Hepatocyte (in vitro differentiated cells): Measurements from ENCODE around the gene RANGRF. TPM values are rescaled to one million over a fixed set of nuclear protein-coding genes. Genes with fewer than 3 reads are reported as not detected.

ENCODE experiments used
- DNase-seq: peaks from one replicate; pipeline ENCODE4 v3.0.0-alpha.2; 2016; ENCODE audit warnings: low spot score
- H2AFZ ChIP-seq: fragments of 200-600 bp; sonication (generic); 2 replicates; pipeline ENCODE4 v1.6.0; 2016; ENCODE audit warnings: antibody characterized with exemption, mild to moderate bottlenecking
- H3K27ac ChIP-seq: fragments of 200-600 bp; sonication (generic); 2 replicates; pipeline ENCODE4 v1.5.1; 2016; ENCODE audit warnings: mild to moderate bottlenecking
- H3K27me3 ChIP-seq: fragments of 200-600 bp; sonication (generic); 2 replicates; pipeline ENCODE4 v1.6.1; 2016
- H3K36me3 ChIP-seq: fragments of 200-600 bp; sonication (generic); replicated peaks from 2 replicates; pipeline ENCODE4 v1.5.1; 2016; ENCODE audit warnings: low read depth; ENCODE audit not compliant: insufficient read depth
- H3K4me1 ChIP-seq: fragments of 200-600 bp; sonication (generic); 2 replicates; pipeline ENCODE4 v1.5.1; 2016; ENCODE audit warnings: mild to moderate bottlenecking, moderate library complexity; ENCODE audit not compliant: insufficient read depth
- H3K4me2 ChIP-seq: fragments of 200-600 bp; sonication (generic); 2 replicates; pipeline ENCODE4 v1.6.0; 2016
- H3K4me3 ChIP-seq: fragments of 200-600 bp; sonication (generic); 2 replicates; pipeline ENCODE4 v1.5.1; 2016; ENCODE audit warnings: mild to moderate bottlenecking
- H3K79me2 ChIP-seq: fragments of 200-600 bp; sonication (generic); 2 replicates; pipeline ENCODE4 v1.6.0; 2017; ENCODE audit warnings: mild to moderate bottlenecking
- H3K9me2 ChIP-seq: fragments of 200-600 bp; sonication (generic); replicated peaks from 2 replicates; pipeline ENCODE4 v1.6.0; 2017; ENCODE audit warnings: mild to moderate bottlenecking; ENCODE audit not compliant: insufficient read depth
- H3K9me3 ChIP-seq: fragments of 200-600 bp; sonication (generic); 2 replicates; pipeline ENCODE4 v1.5.1; 2016; ENCODE audit warnings: low read depth, mild to moderate bottlenecking
- H4K20me1 ChIP-seq: fragments of 200-600 bp; sonication (generic); 2 replicates; pipeline ENCODE4 v1.6.0; 2016; ENCODE audit warnings: mild to moderate bottlenecking; ENCODE audit not compliant: insufficient read depth, poor library complexity, severe bottlenecking
- EZH2 ChIP-seq: fragments of 200-600 bp; sonication (generic); IDR thresholded peaks from 2 replicates; pipeline ENCODE4 v1.6.1; 2016; ENCODE audit warnings: antibody characterized with exemption, mild to moderate bottlenecking, borderline replicate concordance
- EZH2phosphoT487 ChIP-seq: fragments of 200-600 bp; sonication (generic); IDR thresholded peaks from one replicate; pipeline ENCODE4 v1.6.1; 2018; ENCODE audit warnings: antibody characterized with exemption, mild to moderate bottlenecking, low read depth, moderate library complexity; ENCODE audit not compliant: unreplicated experiment, severe bottlenecking
- WGBS: methylation state at CpG from one replicate; pipeline ENCODE4 v1.1.6; 2016; ENCODE audit warnings: low lambda C conversion rate; ENCODE audit errors: missing lambda C conversion rate; 5-methylcytosine and 5-hydroxymethylcytosine counted together
- polyA plus RNA-seq: library from polyadenylated mRNA; unstranded; fragments of >200 nt; fragmentation: Nextera tagmentation; extraction: Ambion mirVana; gene quantifications from 2 replicates; pipeline ENCODE4 v1.2.1, GENCODE V29; 2016
- total RNA-seq: library from RNA; depleted of rRNA; stranded (reverse); fragments of >200 nt; gene quantifications from 2 replicates; pipeline ENCODE4 v1.2.3, GENCODE V29; 2014
- TF ChIP-seq, protein P1 (sequence below): fragments of 200-600 bp; sonication (generic); IDR thresholded peaks from 2 replicates; pipeline ENCODE4 v1.5.1; 2016; ENCODE audit warnings: antibody characterized with exemption, mild to moderate bottlenecking; ENCODE audit not compliant: poor library complexity

The RANGRF gene
- total and polyA plus RNA-seq, 2 experiments from 2014 or later = 7.9 to 41.9 TPM

- 96% methylated on average over 9 of the region's 9 CpGs for WGBS
- no peaks in the 10 kb centered on the region for H3K9me2 ChIP-seq
- H3K27me3 ChIP-seq = no peaks in the 10 kb centered on the region
- no peaks in the 10 kb centered on the region for H4K20me1 ChIP-seq
- peak overlapping the region; percentile 91 for H3K4me2 ChIP-seq
- DNase-seq = no peak
- peaks cover 4% of the 10 kb centered on the region for H3K79me2 ChIP-seq
- TF ChIP-seq, protein P1, sequence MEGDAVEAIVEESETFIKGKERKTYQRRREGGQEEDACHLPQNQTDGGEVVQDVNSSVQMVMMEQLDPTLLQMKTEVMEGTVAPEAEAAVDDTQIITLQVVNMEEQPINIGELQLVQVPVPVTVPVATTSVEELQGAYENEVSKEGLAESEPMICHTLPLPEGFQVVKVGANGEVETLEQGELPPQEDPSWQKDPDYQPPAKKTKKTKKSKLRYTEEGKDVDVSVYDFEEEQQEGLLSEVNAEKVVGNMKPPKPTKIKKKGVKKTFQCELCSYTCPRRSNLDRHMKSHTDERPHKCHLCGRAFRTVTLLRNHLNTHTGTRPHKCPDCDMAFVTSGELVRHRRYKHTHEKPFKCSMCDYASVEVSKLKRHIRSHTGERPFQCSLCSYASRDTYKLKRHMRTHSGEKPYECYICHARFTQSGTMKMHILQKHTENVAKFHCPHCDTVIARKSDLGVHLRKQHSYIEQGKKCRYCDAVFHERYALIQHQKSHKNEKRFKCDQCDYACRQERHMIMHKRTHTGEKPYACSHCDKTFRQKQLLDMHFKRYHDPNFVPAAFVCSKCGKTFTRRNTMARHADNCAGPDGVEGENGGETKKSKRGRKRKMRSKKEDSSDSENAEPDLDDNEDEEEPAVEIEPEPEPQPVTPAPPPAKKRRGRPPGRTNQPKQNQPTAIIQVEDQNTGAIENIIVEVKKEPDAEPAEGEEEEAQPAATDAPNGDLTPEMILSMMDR = no peak
- no peaks in the 10 kb centered on the region for H3K36me3 ChIP-seq
- no peak overlapping the region for H3K4me3 ChIP-seq
- H3K4me1 ChIP-seq = peaks cover 7% of the 10 kb centered on the region
- H3K27ac ChIP-seq = no peak overlapping the region
- no peak overlapping the region for H2AFZ ChIP-seq
- H3K9me3 ChIP-seq = no peaks in the 10 kb centered on the region
Measured at GRCh38 chr17:8294361-8294760, 5.9 kb downstream of the RANGRF start.

- 13% methylated on average over 15 of the region's 15 CpGs for WGBS
- no peak for TF ChIP-seq EZH2
- no peak for TF ChIP-seq EZH2phosphoT487
- TF ChIP-seq, protein P1 = no peak
- H3K27me3 ChIP-seq = no peaks in the 10 kb centered on the region
- H3K36me3 ChIP-seq = no peaks in the 10 kb centered on the region
- no peaks in the 10 kb centered on the region for H3K9me3 ChIP-seq
- peaks cover 1% of the 10 kb centered on the region for H3K79me2 ChIP-seq
- peak overlapping the region; percentile 86 for H3K27ac ChIP-seq
- peak overlapping the region; percentile 26 for H3K4me3 ChIP-seq
- H4K20me1 ChIP-seq = no peaks in the 10 kb centered on the region
- peak overlapping the region; percentile 96 for H2AFZ ChIP-seq
- H3K9me2 ChIP-seq = no peaks in the 10 kb centered on the region
- H3K4me2 ChIP-seq = peak overlapping the region; percentile 91
- no peak for DNase-seq
- H3K4me1 ChIP-seq = peaks cover 6% of the 10 kb centered on the region
Measured at GRCh38 chr17:8294814-8295316, 6.4 kb downstream of the RANGRF start.

GRCh38 chr17:8300226-8300625 lies 11.8 kb downstream of the RANGRF start:
- H2AFZ ChIP-seq = no peak overlapping the region
- TF ChIP-seq EZH2 = no peak
- TF ChIP-seq, protein P1 = no peak
- TF ChIP-seq EZH2phosphoT487 = no peak
- DNase-seq = no peak
- no peaks in the 10 kb centered on the region for H3K4me1 ChIP-seq
- no peaks in the 10 kb centered on the region for H4K20me1 ChIP-seq
- WGBS = 69% methylated on average over 3 of the region's 3 CpGs
- no peak overlapping the region for H3K27ac ChIP-seq
- H3K27me3 ChIP-seq = no peaks in the 10 kb centered on the region
- H3K9me2 ChIP-seq = no peaks in the 10 kb centered on the region
- H3K4me2 ChIP-seq = no peak overlapping the region
- no peaks in the 10 kb centered on the region for H3K79me2 ChIP-seq
- H3K4me3 ChIP-seq = no peak overlapping the region
- no peaks in the 10 kb centered on the region for H3K36me3 ChIP-seq
- no peaks in the 10 kb centered on the region for H3K9me3 ChIP-seq
